ENCODE measurements around the gene NEIL1.
"Not testable (repeated sequence)": the region's sequence is repeated elsewhere in the genome, so short reads cannot be mapped to it uniquely, and the experiment has no call there.

NEIL1 gene

GRCh38 chr15:75325922-75326321 lies 20.9 kb upstream of the NEIL1 start:
- H3K27ac ChIP-seq, result no peak overlapping the region
- DNase-seq (ENCODE audit: low spot score), result no peak
- POLR2A ChIA-PET (ENCODE audit: low non-redundant PET), result no interaction called here
- CTCF ChIA-PET, result interaction anchor here (0.6 kb wide), 1 partner anchor 148 kb away, joined by 3 read pairs; no protein-coding TSS in a partner anchor
- no peak for TF ChIP-seq CTCF (conservative IDR thresholded peaks at IDR 0.05; ENCODE audit: low read depth)

GRCh38 chr15:75327005-75327404 lies 19.8 kb upstream of the NEIL1 start:
- no peak for TF ChIP-seq CTCF (conservative IDR thresholded peaks at IDR 0.05; ENCODE audit: low read depth)
- H3K27ac ChIP-seq, result no peak overlapping the region
- DNase-seq (ENCODE audit: low spot score), result no peak
- CTCF ChIA-PET, result interaction anchor here (0.6 to 0.7 kb wide), 2 partner anchors 49 to 123 kb away, joined by 4 read pairs; no protein-coding TSS in a partner anchor
- POLR2A ChIA-PET (ENCODE audit: low non-redundant PET), result interaction anchor here (0.6 kb wide), 1 partner anchor 433 kb away, joined by 3 read pairs; no protein-coding TSS in a partner anchor

GRCh38 chr15:75327491-75327890 lies 19.3 kb upstream of the NEIL1 start:
- no peak overlapping the region for H3K27ac ChIP-seq
- no peak for TF ChIP-seq CTCF (conservative IDR thresholded peaks at IDR 0.05; ENCODE audit: low read depth)
- DNase-seq (ENCODE audit: low spot score), result no peak
- ChIA-PET POLR2A (ENCODE audit: low non-redundant PET) (interaction anchor here (0.6 kb wide), 1 partner anchor 434 kb away, joined by 3 read pairs; no protein-coding TSS in a partner anchor), CTCF (interaction anchor here (0.7 kb wide), 1 partner anchor 48 kb away, joined by 4 read pairs; no protein-coding TSS in a partner anchor)

GRCh38 chr15:75328493-75329314 lies 18.1 kb upstream of the NEIL1 start:
- TF ChIP-seq CTCF (conservative IDR thresholded peaks at IDR 0.05; ENCODE audit: low read depth), result no peak
- no peak for DNase-seq (ENCODE audit: low spot score)
- no peak overlapping the region for H3K27ac ChIP-seq
- ChIA-PET POLR2A (ENCODE audit: low non-redundant PET) (no interaction called here), CTCF (no interaction called here)

- no peak for DNase-seq (ENCODE audit: low spot score)
- TF ChIP-seq CTCF (conservative IDR thresholded peaks at IDR 0.05; ENCODE audit: low read depth), result no peak
- POLR2A ChIA-PET (ENCODE audit: low non-redundant PET), result no interaction called here
- H3K27ac ChIP-seq, result no peak overlapping the region
- CTCF ChIA-PET, result interaction anchor here (0.5 kb wide), 1 partner anchor 204 kb away, joined by 3 read pairs; no protein-coding TSS in a partner anchor
These were observed 17.3 kb upstream of the NEIL1 start for GRCh38 chr15:75329571-75329970.

GRCh38 chr15:75332093-75332492 lies 14.7 kb upstream of the NEIL1 start:
- POLR2A ChIA-PET (ENCODE audit: low non-redundant PET); H3K27ac ChIP-seq; CTCF ChIA-PET; DNase-seq (ENCODE audit: low spot score): not testable (repeated sequence)

GRCh38 chr15:75333654-75334419 lies 13.0 kb upstream of the NEIL1 start:
- H3K27ac ChIP-seq; POLR2A ChIA-PET (ENCODE audit: low non-redundant PET); DNase-seq (ENCODE audit: low spot score): not testable (repeated sequence)
- CTCF ChIA-PET, result interaction anchor here (0.6 kb wide), 1 partner anchor 469 kb away, joined by 3 read pairs; no protein-coding TSS in a partner anchor
